HG03103 (cell line): ENCODE data around the gene VSIR.

Experiments used
- ATAC-seq: cut with Tn5 transposase; IDR thresholded peaks from one replicate; pipeline ENCODE4 v1.9.1; 2021; ENCODE audit warnings: low read depth; ENCODE audit not compliant: unreplicated experiment

VSIR gene

DNA sequence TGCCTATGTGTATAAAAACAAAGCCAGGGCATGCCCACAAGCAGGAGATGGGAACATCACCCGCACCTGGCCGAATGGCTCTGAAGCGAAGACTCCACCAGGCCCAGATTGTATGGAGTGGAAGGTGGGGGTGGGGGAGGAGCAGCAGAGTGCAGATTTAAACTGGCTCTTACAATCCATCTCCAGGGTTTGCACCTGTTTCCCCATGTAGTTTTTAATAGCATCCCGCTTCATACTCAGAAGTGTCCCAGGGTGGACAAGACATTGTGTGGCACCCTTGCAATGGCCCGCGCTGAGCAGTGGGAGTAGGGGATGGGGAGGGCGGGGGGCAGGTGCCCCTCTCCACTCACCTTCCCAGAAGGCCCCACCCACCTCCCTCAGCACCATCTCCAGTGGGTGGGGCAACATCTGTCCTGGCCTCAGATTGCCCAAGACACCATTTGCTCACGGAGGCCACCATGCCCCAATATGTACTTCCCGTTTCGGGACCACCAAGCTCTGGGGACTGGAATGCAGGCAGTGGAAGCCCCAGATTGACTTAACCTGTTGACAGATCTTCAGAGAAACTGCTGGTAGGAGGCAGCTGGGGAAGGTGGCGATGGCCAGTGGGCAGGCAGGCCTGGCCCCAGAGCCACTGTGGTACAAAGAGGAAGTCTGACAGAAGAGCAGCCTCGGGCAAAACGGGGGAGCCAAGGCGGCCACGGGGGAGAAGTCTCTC is 23.0 kb downstream of the VSIR start:
- no peak for ATAC-seq

DNA sequence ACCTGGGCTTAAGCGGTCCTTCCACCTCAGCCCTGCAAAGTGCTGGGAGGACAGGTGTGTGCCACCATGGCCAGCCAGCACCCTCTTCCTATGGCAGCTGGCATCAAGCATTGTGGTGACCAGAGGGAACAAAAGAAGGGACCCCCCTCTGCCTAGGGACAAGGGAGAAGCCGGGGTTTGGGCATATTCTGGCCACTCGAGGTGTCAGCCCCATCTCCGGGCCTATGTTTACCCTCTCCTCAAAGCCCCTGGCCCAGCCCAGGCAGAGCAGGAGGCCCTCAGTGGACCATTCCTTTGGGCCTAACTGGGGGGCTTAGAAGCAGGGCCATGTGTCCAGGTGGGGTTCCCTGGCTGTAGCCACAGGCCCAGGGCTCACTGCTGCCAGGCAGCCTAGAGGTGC is 23.9 kb downstream of the VSIR start:
- ATAC-seq, result no peak

DNA sequence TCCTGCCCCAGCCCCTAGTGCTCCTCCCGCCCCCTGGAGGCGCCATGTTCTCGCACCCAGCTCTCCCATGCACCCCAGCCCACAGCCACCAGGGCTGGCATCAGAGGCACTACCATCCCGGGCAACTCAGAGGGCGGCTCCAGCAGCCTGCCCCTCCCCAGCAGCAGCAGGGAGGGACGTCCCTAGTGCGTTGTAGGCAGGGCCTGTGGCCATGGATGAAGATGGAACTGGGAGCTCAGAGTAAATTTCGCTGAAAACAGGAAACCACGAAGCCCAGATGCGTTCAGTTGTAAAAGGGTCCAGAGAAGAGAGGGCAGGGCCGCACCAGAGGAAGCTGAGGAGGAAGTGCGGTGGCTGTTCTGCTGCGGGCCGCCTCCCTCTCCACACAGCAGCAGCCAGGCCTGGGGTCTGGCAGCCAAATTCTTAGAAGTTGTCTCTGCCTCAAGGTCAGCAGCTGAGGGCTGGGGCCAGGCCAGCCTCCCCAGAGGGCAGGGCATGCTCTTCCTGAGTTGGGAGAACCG is 24.6 kb downstream of the VSIR start:
- ATAC-seq, result no peak

DNA sequence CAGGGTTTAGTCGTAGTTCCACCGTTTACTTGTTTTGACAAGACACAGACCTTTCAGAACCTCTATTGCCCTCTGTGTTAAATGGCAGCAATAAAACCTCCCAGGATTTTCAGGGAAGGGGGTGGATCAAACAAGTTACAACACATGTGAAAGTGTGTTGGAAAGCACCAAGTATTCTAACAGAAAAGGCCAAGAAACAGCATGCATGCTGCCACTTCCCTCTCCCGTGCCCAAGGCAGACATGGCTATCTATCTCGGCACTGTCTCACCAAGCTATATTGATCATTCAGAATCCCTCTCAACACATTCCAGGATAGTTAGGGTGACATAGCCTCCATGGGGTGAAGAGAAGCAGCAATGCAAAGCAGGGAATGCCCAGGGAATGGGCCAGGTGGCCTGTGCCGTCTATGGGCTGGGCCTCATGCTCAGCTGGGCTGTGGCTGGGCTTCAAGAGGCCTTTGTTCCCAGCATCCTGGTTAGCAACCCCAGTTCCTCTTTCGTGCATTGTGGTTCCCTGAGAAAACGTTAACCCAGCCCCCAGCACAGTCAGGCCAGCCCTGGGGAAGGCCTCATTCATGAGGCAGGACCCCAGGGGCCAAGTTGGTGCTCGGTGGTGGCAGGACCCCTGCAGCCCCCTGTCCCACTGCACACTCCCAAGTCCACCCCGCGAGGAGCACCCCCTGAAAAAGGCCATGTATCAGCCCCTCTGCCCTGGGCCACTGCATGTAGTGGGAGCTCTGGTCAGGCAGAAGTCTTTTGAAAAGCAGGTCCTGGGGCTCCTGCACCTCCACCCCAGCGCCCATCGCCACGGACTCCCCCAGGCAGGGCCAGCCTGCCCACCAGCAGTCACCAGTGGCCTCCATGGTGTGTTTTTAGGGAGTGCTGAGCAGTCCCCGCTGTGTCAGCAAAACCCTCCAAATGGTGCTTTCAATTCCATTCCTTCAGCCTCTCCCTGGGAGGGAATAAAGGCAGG is 25.5 kb downstream of the VSIR start:
- ATAC-seq, result no peak

DNA sequence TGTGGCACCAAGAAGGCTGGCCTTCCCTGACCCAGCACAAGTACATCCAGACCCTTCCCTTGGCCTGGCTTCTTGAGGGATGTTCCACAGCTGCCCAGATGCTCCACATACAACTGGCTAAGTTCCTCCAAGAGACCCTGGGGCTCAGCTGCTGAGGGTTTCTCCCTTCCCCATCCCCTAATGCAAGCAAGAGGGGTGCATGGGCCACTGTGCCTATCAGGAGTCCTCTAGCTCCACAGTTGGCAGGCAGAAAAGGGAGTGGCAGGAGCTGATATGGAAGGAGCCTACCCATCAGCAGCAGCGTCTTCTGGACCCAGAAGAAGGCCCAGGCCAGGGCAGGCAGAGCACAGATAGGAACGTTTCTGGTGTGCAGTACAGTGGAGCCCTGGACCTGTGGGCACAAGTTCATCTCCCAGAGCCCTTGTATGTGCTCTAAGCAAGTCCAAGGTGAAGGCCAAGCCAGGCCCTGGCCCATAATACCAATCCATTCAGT is 26.2 kb downstream of the VSIR start:
- ATAC-seq, result no peak

DNA sequence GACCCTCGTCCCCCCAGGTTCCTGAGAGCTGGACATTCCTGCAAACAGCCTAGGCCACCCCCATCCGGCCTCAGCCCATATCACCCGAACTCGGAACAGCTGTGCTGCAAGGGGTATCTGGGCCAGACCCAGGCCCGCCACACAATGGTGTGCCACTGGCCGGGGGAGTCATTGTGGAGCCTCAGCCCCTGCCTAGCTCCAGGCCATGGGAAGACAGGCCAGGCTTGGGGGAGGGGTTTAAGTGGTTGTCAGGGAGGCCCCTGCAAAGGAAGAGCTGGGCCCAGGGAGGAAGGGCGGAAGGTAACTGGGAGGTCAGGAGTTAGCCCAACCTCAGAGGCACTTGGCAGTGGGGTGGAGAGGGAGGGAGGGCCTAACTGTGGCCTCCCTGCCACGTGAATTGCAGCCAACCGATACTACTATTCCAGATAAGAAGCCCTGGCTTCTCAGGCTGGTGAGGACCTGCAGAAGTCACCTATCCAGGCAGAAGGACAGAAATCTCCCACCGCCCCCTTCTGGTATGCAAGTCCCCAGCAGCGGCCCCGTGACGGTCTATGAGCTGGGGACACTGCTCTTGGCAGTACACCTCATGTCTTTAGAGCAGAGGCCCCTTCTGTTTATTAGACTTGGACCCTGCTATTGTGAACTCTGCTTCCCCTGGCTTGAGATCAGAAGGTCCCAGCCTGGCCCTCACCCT is 26.8 kb downstream of the VSIR start:
- no peak for ATAC-seq

DNA sequence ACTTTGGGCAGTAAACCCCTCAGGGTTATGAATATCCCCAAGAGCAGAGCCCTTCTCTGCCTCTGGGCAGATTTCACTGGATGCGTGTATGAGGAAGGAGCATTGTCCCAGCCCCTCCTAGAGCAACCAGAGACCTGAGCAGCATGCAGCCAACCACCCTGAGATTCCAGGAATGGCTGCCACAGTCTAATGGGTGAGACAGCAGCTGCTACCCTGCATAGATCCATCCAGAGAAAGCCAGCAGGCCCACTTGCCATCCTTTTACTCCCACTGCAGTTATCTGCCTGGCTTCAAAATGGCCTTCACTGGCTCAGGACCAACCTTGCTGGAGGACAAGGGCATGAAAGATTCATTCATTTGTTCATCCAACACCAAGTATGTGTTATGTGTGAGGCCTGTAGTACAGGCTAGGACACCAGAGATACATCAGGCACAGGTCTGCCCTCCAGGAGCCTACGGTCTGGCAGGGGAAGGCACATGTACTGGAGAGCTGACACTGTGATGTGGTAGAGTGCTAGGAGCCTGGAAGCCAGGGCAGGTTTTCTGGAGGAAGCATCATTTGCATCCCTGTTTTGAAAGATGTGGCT is 27.6 kb downstream of the VSIR start:
- no peak for ATAC-seq

DNA sequence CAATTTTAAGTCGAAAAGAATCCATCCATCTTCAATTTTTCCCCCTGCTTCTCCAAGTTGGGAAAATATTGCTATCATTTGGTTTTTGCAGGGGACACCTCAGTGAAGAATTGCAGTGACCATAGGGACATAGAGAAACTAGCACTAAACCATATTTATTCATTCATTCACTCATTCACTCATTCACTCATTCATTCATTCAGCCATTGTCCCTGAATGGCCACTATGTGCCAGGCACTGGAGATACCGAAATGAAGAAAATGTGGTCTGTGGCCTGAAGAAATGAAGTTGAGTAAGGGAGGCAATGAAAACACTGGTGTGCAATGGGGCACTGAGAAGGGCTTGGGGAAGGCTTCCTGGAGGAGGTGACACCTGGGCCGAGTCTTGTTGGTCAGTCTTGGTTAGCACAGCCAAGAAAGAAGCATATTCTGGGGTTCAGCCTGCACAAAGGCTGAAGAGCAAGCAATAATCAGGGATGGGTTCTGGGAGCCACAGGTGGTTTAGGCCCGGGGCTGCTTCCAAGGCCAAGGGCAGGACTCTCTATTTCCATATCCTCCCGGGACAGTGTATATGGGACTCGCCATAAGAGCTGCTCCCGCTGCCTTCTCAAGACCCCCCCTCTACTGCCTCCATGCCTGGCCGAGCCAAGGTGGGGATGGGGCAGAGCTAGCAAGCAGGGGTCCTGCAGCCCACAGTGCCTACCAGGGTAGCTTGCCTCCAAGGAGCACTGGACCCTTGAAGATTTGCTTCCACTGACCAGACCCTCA is 28.2 kb downstream of the VSIR start:
- ATAC-seq, result no peak

DNA sequence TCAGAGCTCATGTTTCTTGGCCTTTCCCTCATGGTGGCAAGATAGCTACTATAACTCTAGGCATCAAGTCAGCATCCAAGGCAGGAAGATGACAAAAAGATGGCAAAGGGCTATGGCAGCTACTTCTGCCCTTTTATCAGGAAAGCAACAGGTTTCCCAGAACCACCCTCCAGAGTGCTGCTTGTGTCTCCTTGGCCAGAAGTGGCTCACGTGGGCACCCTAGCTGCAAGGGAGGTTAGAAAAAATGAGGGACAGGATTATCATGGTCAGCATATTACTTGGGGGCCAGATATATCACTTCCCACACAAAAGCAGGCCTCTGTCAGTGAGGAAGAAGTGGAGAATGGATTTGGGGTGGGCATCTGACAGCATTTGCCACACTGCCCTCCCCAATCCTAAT is 29.5 kb downstream of the VSIR start:
- no peak for ATAC-seq

DNA sequence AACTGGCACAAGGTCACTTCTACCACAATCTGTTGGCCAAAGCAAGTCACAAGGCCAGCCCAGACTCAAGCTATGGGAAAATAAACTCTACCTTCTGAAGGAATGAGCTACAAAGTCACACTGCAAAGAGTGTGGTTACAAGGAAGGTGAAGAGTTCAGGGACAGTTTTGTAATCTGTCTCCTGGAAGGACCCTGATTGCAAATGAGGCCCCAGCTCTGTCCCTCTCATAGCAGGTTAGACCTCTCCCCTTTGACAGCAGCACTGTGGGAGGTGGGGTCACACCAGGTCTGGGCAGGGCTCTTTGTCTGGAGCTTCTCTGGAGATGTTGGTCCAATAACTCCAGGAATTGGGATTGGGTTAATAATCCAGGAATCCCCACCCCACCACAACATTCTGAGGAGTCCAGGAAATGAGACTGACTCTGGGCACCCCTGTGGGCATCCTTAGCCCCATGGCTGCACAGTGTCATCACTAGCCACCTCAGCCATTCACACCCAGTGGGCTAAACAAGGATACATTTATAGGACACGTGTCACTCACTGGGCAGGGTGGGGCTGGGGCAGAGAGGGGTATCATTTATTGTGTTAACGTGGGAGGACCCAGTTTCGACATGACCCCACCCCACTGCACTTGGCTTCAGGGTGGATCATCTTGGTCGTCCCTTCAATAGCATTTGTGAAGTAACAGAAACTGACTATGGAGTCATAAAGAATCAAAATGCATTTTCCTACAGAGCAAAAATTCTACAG is 30.1 kb downstream of the VSIR start:
- ATAC-seq, result no peak

DNA sequence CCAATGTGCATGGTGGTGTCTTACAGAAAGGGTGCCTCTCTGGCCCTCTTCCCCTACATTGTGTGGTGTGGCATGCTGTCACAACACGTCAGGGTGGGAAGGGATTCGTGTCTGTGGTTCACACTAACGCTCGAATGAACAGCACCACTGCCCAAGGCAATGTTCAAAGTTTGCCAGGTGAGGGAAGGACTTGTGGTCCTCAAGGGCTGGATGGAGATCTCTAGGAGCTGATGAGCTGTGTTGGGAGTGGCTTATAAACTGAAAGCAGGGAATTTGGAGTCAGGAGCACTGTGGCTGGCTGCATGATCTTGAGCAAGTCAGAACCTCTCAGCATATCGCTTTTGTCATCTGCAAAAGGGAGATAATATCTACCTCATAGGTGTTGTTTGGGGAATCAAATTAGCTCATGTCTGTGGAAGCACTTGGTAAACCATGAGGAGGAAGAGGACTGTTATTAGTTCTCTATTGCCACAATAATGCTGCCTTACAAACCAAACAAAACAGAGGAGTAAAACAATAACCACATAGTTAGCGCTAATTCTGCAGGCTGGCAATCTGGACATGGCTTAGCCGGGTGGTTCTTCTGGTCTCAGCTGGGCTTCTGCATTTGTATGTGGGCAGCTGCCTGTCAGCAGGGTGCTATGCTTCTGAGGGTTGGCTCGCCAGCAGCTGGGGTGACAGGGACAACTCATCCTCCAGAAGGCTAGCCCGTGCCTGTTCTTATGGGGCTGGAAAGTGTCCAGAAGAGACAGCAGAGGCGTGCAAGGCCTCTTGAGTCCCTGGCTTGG is 30.8 kb downstream of the VSIR start:
- ATAC-seq, result no peak

DNA sequence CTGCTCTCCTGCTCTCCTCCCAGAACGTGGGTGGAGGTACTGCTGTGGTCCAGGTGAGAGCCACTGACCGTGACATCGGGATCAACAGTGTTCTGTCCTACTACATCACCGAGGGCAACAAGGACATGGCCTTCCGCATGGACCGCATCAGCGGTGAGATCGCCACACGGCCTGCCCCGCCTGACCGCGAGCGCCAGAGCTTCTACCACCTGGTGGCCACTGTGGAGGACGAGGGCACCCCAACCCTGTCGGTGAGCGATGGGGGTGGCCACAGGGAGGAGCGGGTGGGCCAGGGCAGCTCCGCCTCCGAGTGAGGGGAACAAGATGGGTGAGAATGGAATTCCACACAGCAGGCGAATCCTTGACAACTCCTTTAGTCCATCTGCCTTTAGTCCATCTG is 31.6 kb downstream of the VSIR start:
- no peak for ATAC-seq

DNA sequence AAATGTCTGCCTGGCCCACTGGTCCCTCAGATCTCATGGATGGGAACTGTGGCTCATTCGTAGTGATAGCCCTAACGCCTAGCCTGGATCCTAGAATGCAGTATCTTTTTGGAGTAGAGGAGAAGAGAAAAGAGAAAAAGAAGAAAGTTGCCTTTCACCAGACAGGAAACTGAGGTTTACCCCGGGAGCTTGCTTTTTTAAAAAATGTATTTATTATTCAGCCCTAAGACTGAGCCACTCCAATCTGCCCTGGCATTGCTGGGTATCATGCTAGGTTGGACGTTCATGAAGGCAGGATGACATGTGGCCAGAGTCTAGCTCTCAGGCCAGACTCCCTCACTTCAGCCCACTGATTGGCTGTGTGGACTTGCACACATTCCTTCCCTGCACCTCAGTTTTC is 32.3 kb downstream of the VSIR start:
- ATAC-seq, result no peak

DNA sequence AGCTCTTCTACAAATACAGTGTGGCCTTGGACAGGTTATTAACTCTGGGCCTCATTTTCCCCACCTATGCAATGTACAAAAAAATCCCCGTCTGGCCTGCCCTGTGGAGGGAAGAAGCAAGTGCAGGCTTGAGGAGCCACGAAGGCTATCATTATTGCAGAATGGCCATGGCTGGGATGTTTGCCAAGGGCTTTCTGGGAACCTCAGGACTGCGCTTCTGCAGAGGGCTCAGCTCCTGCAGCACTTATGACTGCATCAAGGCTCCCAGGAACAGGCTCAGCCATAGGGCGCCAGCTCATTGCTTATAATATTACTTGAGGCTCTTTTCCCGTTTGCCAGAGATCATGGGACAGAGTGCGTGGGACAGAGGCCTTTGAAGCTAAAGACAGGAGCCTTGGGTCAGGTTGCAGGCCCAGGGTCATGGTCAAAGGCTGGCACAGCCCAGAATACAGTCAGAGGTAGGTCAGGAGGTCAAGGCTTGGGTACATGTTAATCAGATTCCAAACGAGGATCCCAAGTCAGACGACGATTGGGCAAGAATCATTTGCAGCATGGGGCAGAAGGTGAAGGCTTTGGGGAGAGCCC is 33.2 kb downstream of the VSIR start:
- ATAC-seq, result no peak

DNA sequence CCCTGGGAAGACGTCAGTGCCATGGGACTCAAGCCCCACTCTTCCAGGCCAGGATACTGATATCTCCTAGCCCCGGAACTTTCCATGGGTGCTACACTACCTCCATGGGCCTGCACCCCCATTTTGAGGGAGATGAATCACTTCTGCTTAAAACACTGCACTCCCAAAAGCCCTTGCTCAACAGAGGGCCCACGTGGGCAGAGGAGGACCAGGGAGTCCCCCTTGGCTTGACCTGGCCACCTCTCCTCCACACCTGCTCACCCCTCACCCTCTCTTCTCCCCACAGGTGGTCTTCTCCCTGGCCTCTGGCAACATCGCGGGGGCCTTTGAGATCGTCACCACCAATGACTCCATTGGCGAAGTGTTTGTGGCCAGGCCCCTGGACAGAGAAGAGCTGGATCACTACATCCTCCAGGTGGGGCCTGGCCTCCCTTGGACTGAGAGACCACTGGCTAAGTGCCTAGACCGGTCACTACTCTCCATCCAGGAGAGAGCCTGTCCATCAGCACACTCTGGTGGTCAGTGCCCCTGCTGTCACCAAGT is 33.9 kb downstream of the VSIR start:
- ATAC-seq, result no peak

DNA sequence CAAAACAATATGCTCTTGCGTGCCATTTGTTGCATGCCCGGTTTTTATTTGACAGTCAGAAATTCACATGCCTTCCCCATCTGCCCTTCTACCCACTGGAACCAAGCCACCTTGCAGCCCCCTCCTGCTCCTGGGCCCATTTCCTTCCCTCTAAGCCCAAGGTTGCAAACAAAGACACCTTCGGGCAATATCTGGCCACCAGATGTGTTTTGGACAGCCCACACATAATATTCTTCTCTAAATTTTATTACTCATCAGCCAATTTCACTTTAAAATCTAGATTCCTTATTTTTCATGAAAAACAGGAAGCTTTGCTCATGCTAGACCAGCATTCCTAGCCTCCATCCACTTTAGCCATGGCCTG is 35.5 kb downstream of the VSIR start:
- ATAC-seq, result no peak

DNA sequence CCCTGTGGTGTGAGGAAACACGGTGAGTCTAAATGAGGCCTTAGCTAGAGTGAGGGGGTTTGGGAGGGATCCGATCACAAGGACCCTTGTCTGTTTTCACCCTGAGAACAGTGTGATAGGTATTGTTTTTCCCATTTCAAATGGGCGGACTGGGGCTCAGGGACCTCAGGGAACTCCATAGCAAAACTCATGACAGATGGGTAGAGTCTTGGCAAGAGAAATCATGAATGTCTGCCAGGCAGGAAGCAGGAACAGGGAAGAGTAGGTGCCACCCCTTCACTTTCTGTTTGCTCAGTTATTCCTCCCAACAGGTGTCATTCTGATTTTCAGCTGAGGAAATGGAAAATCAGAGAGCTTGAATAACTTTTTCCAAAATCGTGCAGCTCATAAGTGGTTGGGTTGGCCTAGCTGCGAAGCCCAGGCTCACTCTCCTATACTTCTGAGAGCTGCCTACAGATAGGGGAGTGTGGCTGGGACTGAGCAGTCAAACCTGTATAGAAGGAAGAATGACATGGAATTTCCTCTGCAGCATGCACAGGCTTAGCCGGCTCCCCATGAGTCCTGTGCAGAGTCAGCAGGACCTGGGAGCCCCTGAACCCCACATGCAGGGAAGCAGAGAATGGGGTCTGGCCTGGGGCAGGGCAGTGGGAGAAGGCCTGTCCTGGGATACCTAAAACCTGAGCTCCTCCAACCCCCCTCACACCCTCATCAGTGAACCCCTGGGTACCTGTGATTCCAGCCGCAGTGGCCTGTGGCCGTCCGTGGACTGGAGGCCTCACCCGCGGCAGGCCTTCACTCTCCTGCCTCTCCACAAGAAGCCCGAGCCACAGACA is 36.1 kb downstream of the VSIR start:
- ATAC-seq, result no peak
